CD4-positive, alpha-beta T cell treated with Interleukin-15 for 1 hour (primary cell): ENCODE data around the gene TNNC2.

Experiments used
- DNase-seq: peaks from one replicate; pipeline ENCODE4 v3.0.0-alpha.2; 2020

TNNC2 gene

DNA sequence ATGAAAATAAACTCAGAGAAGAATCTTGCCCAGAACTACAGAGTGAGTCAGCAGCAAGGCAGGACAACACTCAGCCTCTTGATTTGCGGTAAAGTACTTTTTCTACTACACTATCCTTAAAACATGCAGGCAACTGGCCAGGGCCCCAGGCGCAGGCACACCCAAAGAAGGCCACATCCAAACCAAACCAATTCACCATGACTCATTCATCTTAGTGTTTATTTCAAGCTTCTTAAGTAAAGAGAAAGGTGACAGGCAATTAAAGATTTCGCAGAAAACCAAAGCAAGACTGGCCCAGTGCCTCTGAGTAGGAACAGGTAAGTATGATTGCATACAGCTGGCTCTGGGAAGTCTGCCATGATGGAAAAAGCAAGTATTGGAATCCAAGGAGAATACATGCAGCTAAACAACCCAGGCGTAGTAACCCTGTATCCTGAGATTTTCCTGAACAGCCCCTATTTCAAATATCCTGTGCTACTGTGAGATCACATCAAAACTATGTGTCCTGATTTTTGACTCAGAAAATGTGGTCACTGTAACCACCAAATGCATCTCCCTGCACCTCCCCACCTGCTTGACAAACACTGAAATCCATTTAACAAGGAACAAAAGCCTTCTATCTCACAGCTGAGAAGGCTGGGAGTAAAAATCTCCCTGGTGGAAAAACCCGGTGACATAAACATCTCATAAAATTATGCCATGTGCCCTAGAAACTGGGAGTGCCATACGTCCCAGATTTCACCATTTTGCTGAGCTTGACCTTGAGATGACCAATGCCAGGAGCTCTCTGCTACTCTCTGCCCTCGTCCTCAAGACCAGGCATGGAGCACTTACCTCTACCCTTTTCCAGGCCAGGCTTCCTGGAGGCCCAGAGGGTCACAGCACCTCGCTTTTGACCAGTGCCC is 47.8 kb downstream of the TNNC2 start:
- DNase-seq, result no peak

DNA sequence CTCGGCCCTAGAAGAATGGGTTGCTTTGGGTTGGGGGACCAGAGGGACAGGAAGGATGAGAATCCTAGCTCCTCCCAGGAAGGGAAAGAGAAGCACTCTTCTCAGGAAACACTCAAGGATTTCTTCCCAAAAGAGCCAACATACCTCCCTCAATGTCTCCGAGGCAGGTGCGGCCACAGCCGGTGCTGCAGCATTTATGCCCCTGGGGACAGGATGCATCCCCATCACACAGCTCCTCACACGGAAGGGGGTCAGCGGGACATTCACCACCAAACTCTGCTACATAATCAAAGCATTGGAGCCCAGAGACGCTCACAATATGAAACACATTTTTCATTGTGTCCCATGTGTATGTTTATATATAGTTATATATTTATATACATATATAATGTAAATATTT is 50.2 kb downstream of the TNNC2 start:
- DNase-seq, result no peak

DNA sequence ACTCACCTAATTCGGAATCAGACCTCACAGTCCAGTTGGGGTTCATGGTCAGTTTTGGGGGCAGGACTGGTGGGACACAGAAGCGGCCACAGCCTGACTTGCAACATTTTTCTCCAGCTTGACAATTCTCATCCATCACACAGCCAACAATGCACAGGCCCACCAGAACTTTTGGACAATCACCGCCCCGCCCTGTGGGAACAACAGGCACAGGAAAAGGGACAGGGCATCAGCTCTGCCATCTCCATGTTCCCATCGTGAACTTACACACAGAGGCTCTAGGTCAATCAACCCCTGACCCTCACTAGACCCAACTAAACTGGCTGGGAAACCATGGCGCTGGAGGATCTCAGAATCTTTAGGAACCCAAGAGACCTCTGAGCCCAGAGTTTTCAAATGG is 51.7 kb downstream of the TNNC2 start:
- no peak for DNase-seq

DNA sequence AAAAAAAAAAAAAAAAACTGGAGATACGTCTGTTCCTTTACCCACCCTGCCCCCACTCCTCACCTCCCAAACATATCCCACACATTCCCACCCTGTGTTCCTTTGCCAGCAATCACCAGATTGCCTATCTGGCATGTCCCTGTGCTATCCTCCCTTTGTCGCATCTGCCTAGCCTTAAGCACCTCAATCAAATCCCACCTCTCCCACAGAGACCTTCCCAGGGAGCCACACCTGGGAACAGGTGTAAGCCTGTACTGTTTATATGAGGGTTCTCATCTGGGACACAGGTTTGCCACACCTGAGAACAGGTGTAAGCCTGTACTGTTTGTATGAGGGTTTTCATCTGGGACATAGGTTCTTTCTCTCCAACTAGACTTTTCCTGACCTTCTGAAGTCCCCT is 52.2 kb downstream of the TNNC2 start:
- no peak for DNase-seq
